Measurements from ENCODE around the gene CRAMP1.

- no peak for TF ChIP-seq CTCF (IDR thresholded peaks at IDR 0.05; ENCODE audit: insufficient read depth, low read length)
- TF ChIP-seq REST (IDR thresholded peaks at IDR 0.05; ENCODE audit: insufficient replicate concordance, low read depth), result no peak
- no peak for TF ChIP-seq GABPA (IDR thresholded peaks at IDR 0.05; ENCODE audit: low read depth)
Measured at GRCh38 chr16:1688807-1689560, 76.8 kb downstream of the CRAMP1 start.

All from HL-60 (cell line).